ENCODE results near the gene NDE1. TPM values are rescaled to one million over a fixed set of nuclear protein-coding genes. Genes with fewer than 3 reads are reported as not detected.

Gene NDE1
- total RNA-seq, 4 donors from 2014 or later, result 15.1 to 323 (median 36.1) TPM

DNA sequence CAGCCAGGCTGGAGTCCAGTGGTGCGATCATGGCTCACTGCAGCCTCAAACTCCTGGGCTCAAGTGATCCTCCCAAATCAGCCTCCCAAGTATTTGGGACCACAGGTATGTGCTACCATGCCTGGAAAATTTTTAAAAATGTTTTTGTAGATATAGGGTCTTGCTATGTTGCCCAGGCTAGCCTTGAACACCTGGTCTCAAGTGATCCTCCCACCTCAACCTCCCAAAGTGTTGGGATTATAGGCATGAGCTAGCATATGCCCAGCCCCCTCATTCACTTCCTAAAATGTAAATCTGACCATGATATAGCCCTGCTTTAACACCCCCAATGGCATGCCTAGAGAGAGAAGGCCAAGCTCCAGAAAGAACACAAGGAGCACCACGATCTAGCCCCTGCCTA, 98.6 kb downstream of the NDE1 start:
- peaks cover 0 to 12% (median 0%) of the 10 kb centered on the region in 3 donors for H3K36me3 ChIP-seq
- no peak overlapping the region for H3K27ac ChIP-seq
- no peaks in the 10 kb centered on the region for H3K27me3 ChIP-seq
- no peak overlapping the region for H3K4me3 ChIP-seq
- TF ChIP-seq, protein P1, sequence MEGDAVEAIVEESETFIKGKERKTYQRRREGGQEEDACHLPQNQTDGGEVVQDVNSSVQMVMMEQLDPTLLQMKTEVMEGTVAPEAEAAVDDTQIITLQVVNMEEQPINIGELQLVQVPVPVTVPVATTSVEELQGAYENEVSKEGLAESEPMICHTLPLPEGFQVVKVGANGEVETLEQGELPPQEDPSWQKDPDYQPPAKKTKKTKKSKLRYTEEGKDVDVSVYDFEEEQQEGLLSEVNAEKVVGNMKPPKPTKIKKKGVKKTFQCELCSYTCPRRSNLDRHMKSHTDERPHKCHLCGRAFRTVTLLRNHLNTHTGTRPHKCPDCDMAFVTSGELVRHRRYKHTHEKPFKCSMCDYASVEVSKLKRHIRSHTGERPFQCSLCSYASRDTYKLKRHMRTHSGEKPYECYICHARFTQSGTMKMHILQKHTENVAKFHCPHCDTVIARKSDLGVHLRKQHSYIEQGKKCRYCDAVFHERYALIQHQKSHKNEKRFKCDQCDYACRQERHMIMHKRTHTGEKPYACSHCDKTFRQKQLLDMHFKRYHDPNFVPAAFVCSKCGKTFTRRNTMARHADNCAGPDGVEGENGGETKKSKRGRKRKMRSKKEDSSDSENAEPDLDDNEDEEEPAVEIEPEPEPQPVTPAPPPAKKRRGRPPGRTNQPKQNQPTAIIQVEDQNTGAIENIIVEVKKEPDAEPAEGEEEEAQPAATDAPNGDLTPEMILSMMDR (IDR thresholded peaks at IDR 0.05), result no peak
- no peak for TF ChIP-seq POLR2A (IDR thresholded peaks at IDR 0.05)
- no peak for DNase-seq
- no peaks in the 10 kb centered on the region for H3K4me1 ChIP-seq
- no peaks in the 10 kb centered on the region for H3K9me3 ChIP-seq

DNA sequence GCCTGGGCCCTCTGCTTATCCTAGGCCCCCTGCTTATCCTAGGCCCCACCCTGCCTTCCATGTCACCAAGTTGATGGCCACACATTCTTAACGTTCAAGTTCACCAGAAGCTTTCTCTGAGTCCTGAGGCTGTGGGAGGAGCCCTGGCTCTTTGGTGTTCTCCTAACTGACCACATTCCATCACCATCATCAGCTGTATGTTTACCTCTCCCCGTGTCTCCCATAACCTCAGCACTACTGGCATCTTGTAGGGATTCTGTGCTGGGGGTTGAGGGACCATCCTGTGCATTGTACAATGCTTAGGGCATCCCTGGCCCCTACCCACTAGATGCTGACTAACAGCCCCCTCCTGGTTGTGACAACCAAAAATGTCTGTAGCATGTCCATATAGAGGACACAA, 99.3 kb downstream of the NDE1 start:
- Histone ChIP-seq H3K27ac (no peak overlapping the region), H3K36me3 (peaks cover 0 to 10% (median 0%) of the 10 kb centered on the region in 3 donors), H3K4me3 (no peak overlapping the region), H3K27me3 (no peaks in the 10 kb centered on the region), H3K9me3 (no peaks in the 10 kb centered on the region), H3K4me1 (no peaks in the 10 kb centered on the region)
- TF ChIP-seq POLR2A (IDR thresholded peaks at IDR 0.05), result no peak
- TF ChIP-seq, protein P1 (IDR thresholded peaks at IDR 0.05), result no peak
- no peak for DNase-seq

DNA sequence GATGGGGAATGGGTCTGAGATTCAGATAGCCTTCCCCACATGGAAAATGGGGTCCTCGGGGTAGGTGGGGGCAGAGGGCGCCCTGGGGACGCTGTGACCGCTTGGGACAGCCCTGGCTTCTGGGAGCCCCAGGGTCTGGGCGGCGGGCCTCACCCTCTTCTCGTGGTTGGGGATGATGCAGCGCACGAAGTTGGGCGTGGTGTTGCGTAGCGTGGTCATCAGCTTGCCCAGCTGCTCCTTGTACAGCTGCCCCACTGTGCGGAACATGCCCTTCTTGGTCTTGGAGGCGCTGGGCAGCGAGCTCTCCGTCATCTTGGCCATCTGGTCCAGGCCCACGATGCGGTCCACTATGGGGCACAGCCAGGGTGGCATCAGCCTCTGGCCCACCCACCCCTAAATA, 99.9 kb downstream of the NDE1 start:
- H3K27ac ChIP-seq, result no peak overlapping the region
- no peak for DNase-seq
- H3K9me3 ChIP-seq, result no peaks in the 10 kb centered on the region
- no peak overlapping the region for H3K4me3 ChIP-seq
- H3K36me3 ChIP-seq, result peaks cover 0 to 10% (median 0%) of the 10 kb centered on the region in 3 donors
- no peaks in the 10 kb centered on the region for H3K4me1 ChIP-seq
- no peaks in the 10 kb centered on the region for H3K27me3 ChIP-seq
- TF ChIP-seq, protein P1 (IDR thresholded peaks at IDR 0.05), result no peak
- TF ChIP-seq POLR2A (IDR thresholded peaks at IDR 0.05), result no peak

DNA sequence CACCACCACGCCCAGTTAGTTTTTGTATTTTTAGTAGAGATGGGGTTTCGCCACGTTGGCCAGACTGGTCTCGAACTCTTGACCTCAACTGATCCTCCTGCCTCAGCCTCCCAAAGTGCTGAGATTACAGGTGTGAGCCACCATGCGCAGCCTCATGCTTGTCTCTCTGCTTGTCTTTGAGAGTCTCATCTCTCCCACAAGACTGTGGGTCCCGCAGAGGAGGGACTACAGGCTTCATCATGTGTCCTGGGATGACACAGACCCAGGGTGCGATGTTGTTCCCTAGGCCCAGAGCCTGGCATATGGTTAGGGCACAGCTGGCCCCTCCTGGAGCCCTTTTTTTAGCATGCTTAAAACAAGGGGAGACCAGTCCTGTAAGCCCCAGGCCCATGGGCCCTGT, 101.9 kb downstream of the NDE1 start:
- no peak for DNase-seq
- Histone ChIP-seq H3K36me3 (peaks cover 0 to 5% (median 0%) of the 10 kb centered on the region in 3 donors), H3K4me1 (no peaks in the 10 kb centered on the region), H3K27ac (no peak overlapping the region), H3K4me3 (no peak overlapping the region), H3K9me3 (no peaks in the 10 kb centered on the region), H3K27me3 (no peaks in the 10 kb centered on the region)
- TF ChIP-seq POLR2A (IDR thresholded peaks at IDR 0.05), result no peak
- TF ChIP-seq, protein P1 (IDR thresholded peaks at IDR 0.05), result no peak

DNA sequence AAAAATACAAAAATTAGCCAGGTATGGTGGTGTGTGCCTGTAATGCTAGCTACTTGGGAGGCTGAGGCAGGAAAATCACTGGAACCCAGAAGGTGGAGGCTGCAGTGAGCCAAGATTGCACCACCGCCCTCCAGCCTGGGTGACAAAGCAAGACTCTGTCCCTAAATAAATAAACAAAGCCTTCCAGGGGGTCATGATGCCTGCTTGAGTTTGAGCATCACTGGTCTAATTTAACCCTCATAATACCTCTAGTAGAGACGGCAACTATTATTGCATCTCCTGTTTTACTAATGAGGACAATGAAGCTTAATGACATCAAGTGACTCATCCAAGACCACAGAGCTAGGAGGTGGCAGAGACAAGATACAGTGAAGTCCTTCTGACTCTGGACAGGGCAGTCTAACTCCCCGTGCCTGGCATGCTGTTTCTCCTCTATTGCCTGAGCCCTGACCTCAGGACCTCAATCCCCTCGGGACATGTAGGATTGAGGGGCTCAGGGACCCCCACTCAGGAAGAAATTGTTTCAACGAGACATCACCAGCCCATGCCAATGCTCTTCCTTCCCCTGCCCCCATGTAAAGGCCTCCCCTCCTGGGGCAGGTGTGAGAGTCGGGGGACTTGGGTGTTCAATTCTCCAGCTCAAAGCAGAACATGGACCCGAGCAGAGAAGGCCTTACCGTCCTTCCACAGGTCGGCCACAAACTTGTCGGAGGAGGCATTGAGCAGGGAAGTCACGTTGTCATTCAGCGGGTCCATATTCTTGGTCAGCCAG, 102.9 kb downstream of the NDE1 start:
- H3K4me3 ChIP-seq, result no peak overlapping the region
- no peaks in the 10 kb centered on the region for H3K9me3 ChIP-seq
- no peaks in the 10 kb centered on the region for H3K27me3 ChIP-seq
- TF ChIP-seq, protein P1 (IDR thresholded peaks at IDR 0.05), result no peak
- no peak for TF ChIP-seq POLR2A (IDR thresholded peaks at IDR 0.05)
- H3K4me1 ChIP-seq, result no peaks in the 10 kb centered on the region
- peaks cover 0 to 5% (median 0%) of the 10 kb centered on the region in 3 donors for H3K36me3 ChIP-seq
- H3K27ac ChIP-seq, result no peak overlapping the region
- DNase-seq, result no peak
